ENCODE results near the gene NISCH. TPM values are rescaled to one million over a fixed set of nuclear protein-coding genes. Genes with fewer than 3 reads are reported as not detected.

Gene NISCH
- total RNA-seq, 1 donor from 2014 or later: 89.5 TPM

DNA sequence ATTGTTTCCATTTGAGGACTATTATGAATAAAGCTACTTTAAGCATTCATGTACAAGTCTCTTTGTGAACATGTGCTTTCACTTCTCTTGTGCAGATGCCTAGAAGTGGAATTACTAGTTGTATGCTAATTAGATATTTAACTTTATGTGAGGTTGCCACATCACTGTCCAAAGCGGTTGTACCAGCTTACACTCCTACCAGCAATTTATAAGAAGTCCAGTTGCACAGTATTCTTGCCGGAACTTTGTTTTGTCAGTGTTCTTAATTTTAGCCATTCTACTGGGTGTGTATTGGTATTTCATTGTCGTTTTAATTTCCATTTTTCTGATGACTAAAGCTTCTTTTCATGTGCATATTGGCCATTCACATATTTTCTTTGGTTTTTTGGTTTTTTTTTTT is 39.6 kb upstream of the NISCH start:
- no peaks in the 10 kb centered on the region for H3K9me3 Mint-ChIP-seq
- peaks cover 18% of the 10 kb centered on the region for H3K4me1 Mint-ChIP-seq
- TF ChIP-seq, protein P1, sequence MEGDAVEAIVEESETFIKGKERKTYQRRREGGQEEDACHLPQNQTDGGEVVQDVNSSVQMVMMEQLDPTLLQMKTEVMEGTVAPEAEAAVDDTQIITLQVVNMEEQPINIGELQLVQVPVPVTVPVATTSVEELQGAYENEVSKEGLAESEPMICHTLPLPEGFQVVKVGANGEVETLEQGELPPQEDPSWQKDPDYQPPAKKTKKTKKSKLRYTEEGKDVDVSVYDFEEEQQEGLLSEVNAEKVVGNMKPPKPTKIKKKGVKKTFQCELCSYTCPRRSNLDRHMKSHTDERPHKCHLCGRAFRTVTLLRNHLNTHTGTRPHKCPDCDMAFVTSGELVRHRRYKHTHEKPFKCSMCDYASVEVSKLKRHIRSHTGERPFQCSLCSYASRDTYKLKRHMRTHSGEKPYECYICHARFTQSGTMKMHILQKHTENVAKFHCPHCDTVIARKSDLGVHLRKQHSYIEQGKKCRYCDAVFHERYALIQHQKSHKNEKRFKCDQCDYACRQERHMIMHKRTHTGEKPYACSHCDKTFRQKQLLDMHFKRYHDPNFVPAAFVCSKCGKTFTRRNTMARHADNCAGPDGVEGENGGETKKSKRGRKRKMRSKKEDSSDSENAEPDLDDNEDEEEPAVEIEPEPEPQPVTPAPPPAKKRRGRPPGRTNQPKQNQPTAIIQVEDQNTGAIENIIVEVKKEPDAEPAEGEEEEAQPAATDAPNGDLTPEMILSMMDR (IDR thresholded peaks at IDR 0.05): no peak
- no peaks in the 10 kb centered on the region for H3K27me3 Mint-ChIP-seq
- H3K36me3 Mint-ChIP-seq (ENCODE audit: low read depth): peaks cover 13% of the 10 kb centered on the region
- intact Hi-C loops (cut with micrococcal nuclease): no loop called here
- DNase-seq (no peak), ATAC-seq (ENCODE audit: low read depth) (no peak)
- ChIA-PET CTCF (no interaction called here), POLR2A (no interaction called here)
- H3K27ac Mint-ChIP-seq: no peak overlapping the region
- H3K4me3 Mint-ChIP-seq: no peak overlapping the region

DNA sequence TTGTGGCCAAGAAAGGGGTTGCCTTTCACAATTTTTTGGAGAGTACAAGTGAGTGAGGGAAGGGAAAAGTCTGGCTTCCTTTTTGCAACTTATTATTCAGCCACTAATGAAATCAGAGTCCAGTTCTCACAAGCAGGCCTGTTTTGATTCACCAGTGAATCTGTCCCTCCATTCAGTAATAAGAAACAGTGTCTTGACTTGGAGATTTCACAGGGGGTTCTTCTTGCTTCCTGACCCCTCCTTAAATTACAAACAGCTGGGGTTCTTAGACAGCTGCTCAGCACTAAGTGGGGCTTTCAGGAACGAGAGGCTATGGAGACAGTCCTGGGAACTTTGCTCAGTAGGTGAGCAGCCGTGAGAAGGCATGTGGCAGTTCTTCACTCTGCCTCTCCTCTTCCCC is 35.0 kb upstream of the NISCH start:
- intact Hi-C loops (cut with micrococcal nuclease): no loop called here
- ATAC-seq (ENCODE audit: low read depth) (no peak), DNase-seq (no peak)
- no peak overlapping the region for H3K4me3 Mint-ChIP-seq
- H3K27ac Mint-ChIP-seq: no peak overlapping the region
- ChIA-PET CTCF (no interaction called here), POLR2A (no interaction called here)
- TF ChIP-seq, protein P1 (IDR thresholded peaks at IDR 0.05): no peak
- peaks cover 9% of the 10 kb centered on the region for H3K36me3 Mint-ChIP-seq (ENCODE audit: low read depth)
- no peaks in the 10 kb centered on the region for H3K4me1 Mint-ChIP-seq
- H3K9me3 Mint-ChIP-seq: no peaks in the 10 kb centered on the region
- no peaks in the 10 kb centered on the region for H3K27me3 Mint-ChIP-seq

DNA sequence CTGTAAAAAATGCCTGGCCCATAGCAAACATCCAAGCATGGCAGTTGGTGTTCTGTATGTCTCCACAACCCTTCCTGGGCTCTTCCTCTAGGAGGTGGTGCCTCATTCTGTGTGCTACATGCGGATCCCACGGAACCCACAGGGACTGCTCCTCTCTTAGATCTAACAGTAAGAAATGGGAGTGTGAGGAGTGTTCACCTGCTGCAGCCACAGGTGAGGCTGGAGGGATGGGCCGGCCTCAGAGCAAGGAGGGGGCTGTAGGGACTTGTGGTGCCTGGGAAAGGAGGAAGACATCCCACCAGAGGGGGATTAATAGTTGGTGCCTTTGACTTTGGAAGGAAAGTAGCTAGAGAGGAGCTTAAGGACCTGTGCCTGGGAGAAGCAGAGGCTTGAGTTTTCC is 32.7 kb upstream of the NISCH start:
- ATAC-seq (ENCODE audit: low read depth): no peak
- Mint-ChIP-seq H3K27me3 (no peaks in the 10 kb centered on the region), H3K4me3 (no peak overlapping the region), H3K27ac (no peak overlapping the region), H3K36me3 (ENCODE audit: low read depth) (peaks cover 2% of the 10 kb centered on the region), H3K4me1 (no peaks in the 10 kb centered on the region), H3K9me3 (no peaks in the 10 kb centered on the region)
- intact Hi-C loops (cut with micrococcal nuclease): no loop called here
- CTCF ChIA-PET: interaction anchor here (1.0 kb wide), 1 partner anchor 10 kb away, joined by 5 read pairs; no protein-coding TSS in a partner anchor
- POLR2A ChIA-PET: no interaction called here
- no peak for DNase-seq
- TF ChIP-seq, protein P1 (IDR thresholded peaks at IDR 0.05): no peak

DNA sequence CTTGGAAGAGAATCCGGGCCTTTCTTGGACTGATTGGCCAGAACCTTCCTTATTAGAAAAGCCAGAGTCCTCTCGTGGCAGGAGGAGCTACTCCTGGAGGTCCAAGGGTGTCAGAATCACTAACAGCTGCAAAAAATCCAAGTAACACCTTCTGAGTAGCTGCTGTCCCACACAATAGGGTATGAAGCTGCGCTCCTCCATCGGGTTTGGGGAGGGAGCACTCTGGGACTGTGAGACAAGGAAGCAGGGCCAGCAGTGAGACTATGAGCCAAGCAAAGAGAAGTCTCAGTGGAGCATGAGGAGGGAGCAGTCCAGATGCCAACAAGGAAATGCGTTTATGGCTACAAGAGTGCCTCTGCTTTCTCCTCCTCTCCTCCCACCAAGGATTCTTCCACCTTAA is 32.2 kb upstream of the NISCH start:
- intact Hi-C loops (cut with micrococcal nuclease): no loop called here
- ATAC-seq (ENCODE audit: low read depth) (no peak), DNase-seq (no peak)
- TF ChIP-seq, protein P1 (IDR thresholded peaks at IDR 0.05): no peak
- CTCF ChIA-PET: no interaction called here
- peaks cover 2% of the 10 kb centered on the region for H3K36me3 Mint-ChIP-seq (ENCODE audit: low read depth)
- no peaks in the 10 kb centered on the region for H3K4me1 Mint-ChIP-seq
- H3K9me3 Mint-ChIP-seq: no peaks in the 10 kb centered on the region
- no peak overlapping the region for H3K4me3 Mint-ChIP-seq
- POLR2A ChIA-PET: no interaction called here
- H3K27me3 Mint-ChIP-seq: no peaks in the 10 kb centered on the region
- no peak overlapping the region for H3K27ac Mint-ChIP-seq

DNA sequence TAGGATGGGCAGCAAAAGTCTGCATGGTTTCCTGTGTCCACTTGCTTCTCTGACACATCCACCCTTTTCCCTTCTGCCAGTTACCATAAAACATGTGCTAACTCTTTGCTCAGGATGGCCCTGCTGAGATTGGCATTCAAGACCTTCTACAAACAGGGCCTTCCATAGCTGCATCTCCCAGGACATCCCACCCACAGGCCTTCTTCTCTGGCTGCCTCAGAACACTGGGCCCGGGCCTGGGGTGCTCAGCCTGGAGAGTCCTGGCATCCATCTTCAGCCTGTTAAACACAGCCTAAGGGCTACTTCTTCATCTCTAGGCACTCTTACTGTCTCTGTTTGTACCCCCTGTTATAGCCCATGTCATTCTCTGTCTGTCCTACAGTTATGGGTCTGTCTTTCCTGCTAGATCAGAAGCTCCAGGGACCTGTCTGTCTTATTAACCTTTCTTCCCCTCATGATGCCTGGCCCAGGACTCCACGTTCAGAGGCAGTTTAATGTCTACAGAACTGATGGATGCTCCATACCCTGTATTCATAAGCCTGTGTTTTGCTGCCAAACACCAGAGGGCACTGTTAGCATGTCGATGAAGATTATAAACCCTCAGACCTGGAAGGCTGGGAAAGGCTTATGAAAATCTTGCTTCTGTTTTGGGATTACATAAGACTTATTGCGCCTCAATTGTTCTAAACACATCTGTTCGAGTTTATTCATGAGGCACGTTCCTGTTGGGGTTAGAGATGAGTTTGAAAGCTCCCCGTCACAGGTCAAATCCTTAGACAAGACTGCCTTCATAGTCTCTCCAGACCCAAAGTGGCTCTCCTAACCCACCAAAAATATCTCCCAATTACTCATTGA is 27.0 kb upstream of the NISCH start:
- TF ChIP-seq, protein P1 (IDR thresholded peaks at IDR 0.05): no peak
- H3K36me3 Mint-ChIP-seq (ENCODE audit: low read depth): no peaks in the 10 kb centered on the region
- no peak overlapping the region for H3K4me3 Mint-ChIP-seq
- H3K4me1 Mint-ChIP-seq: peaks cover 4% of the 10 kb centered on the region
- H3K27me3 Mint-ChIP-seq: no peaks in the 10 kb centered on the region
- no peaks in the 10 kb centered on the region for H3K9me3 Mint-ChIP-seq
- CTCF ChIA-PET: interaction anchor here (1.1 to 3.4 kb wide), 3 partner anchors 16 to 21 kb away, joined by 5 to 37 read pairs (median 11); no protein-coding TSS in a partner anchor
- H3K27ac Mint-ChIP-seq: no peak overlapping the region
- POLR2A ChIA-PET: no interaction called here
- ATAC-seq (ENCODE audit: low read depth): peak; percentile 57
- DNase-seq: no peak
- intact Hi-C loops (cut with micrococcal nuclease): loop anchor here (1.0 kb wide), 2 partner anchors 16 to 19 kb away; no protein-coding TSS in a partner anchor
